NCI-H82 (cell line): Measurements from ENCODE around the gene FBXO15.

Experiments used
- DNase-seq: peaks from one replicate; lab custom pipeline; 2025; lab: John Stamatoyannopoulos, UW

The FBXO15 gene

DNA sequence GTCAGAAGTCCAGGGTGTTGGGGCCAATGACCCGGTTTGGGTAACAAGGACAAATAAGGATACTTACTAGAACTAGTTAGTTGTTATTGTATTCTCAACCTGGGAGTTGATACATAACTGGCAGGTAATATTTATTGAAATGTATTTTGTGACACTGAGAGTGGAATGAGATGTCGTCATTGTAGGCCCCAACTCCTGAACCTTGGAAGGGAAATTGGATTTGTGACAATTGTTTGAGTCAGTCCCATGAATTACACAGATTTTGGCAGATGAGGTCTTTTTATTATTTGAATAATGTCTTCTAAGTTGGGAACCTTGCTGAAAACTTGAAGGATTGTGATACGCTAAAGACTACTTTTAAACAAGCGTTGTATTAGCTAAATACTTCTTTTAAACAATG, 5.7 kb upstream of the FBXO15 start:
- DNase-seq = no peak

DNA sequence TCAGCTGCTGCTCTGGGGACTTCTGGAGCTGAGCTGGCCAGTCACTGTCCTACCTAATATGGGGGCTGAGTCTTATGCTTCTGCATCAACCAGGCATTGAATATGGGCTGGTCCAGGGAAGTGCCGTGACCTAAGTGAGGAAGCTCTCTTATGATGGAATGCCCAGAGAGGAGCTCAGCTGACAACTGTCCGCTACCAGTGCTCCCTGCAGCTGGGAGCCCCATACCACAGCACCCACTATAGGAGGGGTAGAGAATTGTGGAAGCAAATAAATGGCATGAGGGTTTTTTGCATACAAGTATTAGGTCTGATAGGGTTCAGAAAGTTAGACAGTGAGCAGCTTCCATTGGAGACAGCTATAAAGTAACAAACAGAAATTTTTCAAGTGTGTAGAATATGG, 5.2 kb upstream of the FBXO15 start:
- no peak for DNase-seq

DNA sequence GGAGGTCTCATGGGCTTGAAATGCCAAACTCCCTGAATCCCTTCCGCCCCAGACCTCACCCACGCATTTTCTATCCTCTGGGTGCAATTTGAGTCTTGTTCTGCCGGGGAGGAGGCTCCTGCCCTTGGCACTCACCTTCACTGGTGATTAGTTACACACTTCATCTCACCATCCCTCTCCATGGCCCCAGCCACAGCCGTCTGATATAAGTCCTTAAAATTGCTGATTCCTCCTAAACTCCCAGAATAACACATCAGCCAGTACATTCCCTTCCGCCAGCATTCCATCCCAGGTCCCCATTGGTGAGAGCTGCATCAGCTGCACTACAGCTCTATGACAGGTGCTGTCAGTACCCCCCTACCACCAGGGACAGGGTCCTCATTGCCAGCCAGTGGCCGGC, 4.6 kb upstream of the FBXO15 start:
- DNase-seq = no peak

DNA sequence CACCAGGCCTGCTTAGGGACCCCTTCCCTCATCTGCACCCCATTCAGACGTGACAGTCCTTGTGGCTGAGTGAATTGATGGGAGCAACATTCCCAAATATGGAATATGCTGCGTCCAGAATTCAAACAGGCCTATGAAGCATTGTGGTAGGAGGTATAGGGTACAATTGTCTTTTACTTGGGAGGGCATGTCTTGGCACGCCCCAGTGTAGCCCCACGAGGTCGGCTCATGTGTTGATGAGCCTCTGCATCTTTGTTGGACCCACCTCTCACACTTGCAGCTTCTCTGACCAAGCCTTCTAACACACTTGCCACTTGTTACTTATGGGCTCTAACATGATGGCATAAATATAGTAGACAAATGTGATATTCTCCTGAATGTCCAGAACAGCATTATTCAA, 2.2 kb upstream of the FBXO15 start:
- DNase-seq = no peak

DNA sequence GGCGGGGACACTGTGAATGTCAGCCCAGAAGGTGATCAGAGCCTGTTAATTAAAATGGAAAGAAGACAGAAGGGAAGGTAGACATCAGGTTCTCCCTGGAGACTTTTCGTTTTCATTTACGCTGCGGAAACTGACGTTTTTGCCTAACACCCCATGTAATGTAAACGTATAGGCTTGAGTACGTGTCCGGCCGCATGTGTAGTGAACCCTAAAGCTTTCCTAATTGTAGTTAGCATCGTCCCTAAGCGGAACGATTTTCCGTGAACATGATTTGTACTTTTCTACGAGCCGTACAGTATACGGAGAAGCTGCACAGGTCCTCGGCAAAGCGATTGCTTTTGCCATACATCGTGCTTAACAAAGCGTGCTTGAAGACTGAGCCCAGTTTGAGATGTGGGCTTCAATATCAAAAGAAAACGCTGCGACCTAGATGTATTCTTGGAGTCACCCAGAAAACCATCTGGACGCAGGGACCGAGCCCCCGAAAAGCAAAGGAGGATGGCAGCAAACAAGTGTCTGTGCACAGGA, 973 bp upstream of the FBXO15 start:
- no peak for DNase-seq

DNA sequence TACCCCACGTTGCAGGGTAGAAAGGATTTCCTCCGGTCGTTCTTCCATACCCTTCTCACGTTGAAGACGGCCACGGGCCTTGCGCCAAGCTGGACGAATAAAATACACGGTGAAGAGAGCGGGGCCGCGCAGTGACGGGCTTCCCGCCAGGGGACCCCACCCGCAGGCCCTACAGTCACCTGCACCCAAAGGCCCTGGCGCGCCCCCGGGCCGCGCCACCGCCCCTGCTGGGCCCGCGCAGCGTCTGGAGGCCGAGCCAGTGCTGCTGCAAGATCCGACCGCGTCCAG, 199 bp downstream of the FBXO15 start:
- DNase-seq = no peak

DNA sequence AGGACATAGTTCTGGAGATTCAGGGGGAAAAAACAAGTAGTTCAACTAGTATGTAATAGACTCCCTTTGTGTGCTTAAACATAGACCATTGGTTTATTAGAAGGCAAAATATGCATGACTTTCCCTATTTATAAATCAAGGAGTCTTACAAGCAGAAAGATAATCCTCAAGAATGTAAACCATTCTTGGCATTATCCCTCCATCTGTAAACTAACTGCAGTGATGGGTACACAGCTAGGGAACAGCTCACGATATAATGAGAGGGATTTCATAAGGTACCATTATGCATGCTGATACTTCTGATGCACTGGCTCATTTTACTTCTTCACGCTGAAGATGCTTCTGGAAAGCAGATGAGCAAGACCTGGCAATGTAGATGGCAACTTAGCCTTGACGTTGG, 878 bp downstream of the FBXO15 start:
- no peak for DNase-seq

DNA sequence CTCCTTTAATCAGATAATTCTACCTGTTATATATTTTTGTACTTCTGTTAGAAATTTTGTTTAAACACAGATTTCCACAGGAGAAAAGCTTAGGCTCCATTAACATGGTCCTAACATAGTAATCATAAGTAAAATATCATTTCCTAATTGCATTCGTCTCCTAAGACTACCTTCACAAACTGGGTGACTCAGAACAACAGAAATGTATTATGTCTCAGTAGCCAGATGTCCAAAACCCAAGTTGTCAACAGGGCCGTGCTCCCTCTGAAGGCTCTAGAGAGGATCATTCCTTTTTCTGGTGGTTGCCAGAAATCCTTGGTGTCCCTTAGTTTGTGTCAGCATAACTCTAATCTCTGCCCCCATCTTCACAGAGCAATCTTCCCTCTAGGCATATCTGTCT, 5.4 kb downstream of the FBXO15 start:
- no peak for DNase-seq

DNA sequence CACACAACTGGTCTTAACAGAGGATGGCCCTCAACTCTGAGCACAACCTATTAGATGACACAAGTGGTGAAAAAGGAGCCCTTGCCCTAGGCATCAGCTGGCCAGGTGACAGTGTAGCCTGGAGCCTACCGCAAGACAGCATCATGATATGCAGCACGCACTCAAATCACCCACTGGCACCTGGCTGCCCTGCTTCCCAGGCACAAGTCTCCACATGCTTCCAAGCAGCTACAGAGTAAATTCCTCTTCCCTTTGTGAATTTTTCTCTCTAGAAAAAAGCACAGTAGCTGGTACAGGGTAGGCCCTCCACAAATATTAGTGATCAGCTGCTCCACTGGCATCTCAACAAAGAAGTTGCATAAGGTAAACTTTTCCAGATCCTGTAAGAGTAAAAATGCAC, 6.0 kb downstream of the FBXO15 start:
- DNase-seq = no peak

DNA sequence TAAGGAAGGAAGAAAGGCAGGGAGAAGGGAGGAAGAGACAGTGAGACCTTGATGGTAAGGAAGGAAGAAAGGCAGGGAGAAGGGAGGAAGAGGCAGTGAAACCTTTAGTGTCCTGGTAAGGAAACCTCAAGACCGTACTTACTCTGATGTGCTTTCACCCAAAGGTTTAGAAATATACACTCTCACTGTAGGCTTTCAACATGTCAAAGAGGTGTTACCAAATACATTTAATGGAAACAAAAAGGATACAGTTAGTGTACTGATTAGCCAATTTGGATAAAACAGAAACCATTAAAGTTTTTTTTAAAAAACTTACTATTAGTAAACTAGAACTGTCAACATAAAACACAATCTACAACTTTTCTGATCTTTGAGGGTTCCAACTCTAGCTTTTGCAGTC, 7.1 kb downstream of the FBXO15 start:
- no peak for DNase-seq

DNA sequence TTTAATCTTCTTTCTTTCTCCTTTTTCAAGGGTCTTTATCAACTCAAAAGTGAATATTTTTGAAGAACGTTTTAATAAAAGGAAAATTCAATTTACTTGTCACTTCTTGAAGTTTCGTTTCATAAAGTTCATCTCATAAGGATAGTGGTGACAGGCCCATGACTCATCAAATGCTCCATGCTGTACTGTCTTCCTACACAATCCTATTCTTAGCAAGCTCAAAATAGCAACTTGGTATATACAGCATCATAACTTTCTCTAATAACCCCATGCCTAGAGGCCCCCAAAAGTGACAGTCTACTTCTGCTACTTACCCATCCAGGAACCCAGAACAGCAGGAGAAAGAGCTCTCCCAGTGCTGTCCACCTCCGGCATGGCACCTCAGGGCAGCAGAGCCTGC, 7.7 kb downstream of the FBXO15 start:
- no peak for DNase-seq

DNA sequence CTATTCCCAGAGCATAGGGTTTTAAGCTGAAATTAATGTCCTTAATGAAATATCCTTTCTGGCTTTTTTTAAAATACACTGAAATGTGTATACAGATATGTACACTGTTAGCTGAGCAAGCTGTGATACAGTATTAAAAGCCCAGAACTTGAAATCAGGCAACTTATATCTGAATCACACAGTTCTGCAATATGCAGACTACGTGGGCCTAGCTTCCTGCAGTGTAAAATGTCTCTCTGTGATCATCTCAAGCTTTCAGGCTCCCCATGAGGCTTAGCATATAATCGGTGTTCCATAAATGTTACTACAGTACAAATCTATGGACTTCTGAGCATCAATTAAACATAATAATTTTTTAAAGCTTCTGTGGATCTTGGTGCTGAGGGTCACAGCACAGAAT, 8.2 kb downstream of the FBXO15 start:
- no peak for DNase-seq

DNA sequence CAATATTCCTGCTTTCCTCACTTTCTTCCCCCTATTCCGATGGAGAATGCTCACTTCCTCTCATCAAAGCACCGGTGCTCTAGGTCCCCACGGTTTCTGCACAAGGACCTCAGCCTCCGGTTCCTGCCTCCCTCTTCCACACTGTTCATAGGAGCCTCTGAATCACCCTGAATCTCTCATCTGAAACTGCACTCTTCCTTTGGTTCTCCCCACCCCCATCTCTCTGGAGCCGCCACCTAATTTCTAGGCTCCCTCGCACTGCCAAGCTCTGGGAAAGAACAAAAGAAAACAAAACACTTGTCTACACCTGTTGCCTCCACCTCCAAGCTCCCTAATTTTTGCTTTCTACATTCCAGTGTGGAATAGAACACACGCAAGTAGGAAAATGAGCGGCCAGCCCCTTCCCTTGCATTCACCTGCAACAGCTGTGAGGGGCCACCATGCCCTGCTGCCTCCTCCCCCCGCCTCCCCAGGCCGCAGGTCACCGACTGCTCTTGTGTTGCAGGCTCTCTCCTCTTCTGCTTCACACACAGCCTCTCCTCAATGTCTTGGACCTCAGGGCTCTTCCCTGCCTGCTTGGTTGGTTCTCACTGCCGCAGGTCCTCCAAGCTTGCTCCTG, 9.6 kb downstream of the FBXO15 start:
- no peak for DNase-seq

DNA sequence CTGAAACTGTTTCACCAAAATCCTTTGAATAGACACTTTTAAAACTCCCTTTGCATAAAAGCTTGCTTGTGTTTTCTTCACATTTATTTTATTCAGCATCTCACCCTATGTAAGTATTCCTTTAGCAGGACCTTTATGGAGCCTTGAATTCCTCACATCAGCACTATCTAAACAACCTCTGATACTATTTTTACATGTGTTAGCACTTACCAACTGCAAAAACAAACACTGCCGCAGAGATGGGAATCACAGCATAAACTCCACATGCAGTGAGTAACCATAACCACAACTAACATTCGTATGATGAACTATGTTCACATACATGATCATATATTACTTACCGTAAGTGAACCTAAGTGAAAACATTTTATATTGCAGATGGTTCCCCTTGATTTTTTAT, 15.4 kb downstream of the FBXO15 start:
- DNase-seq = no peak

DNA sequence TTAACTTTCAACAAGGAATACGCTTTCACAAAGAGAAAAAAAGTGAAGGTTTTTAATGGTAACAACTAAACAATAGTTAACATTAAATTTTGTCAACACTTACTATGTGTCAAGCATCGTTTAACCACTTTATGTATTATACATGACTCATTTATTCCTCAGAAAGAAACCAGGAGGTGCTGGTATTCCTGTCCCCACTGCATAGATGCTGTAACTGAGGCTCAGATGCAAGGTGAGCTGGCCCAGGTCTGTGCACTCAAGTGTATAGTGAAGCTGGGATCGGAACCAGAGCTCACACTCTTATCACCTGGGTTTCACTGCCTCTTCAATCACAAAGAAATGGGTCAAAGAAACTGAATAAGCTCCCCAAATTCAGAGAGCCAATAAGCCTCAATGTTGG, 16.5 kb downstream of the FBXO15 start:
- DNase-seq = no peak

DNA sequence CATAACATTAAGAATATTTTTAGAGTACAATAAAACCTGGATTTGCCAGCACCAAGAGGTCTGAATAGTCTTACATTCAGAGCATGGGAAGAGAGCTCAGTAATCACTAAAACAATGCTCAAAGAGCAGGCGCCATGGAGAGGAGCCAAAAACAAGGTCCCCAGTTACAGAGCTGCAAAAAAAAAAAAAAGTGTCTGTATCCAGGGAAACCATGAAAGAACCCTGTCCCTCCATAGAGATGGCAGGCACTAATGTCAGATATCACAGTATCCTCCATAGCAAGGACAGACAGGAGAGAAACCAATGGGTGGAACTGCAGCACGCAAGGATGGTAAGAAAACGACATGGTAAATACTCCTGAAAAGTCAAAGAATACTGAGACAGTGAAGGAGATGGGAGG, 19.5 kb downstream of the FBXO15 start:
- no peak for DNase-seq

DNA sequence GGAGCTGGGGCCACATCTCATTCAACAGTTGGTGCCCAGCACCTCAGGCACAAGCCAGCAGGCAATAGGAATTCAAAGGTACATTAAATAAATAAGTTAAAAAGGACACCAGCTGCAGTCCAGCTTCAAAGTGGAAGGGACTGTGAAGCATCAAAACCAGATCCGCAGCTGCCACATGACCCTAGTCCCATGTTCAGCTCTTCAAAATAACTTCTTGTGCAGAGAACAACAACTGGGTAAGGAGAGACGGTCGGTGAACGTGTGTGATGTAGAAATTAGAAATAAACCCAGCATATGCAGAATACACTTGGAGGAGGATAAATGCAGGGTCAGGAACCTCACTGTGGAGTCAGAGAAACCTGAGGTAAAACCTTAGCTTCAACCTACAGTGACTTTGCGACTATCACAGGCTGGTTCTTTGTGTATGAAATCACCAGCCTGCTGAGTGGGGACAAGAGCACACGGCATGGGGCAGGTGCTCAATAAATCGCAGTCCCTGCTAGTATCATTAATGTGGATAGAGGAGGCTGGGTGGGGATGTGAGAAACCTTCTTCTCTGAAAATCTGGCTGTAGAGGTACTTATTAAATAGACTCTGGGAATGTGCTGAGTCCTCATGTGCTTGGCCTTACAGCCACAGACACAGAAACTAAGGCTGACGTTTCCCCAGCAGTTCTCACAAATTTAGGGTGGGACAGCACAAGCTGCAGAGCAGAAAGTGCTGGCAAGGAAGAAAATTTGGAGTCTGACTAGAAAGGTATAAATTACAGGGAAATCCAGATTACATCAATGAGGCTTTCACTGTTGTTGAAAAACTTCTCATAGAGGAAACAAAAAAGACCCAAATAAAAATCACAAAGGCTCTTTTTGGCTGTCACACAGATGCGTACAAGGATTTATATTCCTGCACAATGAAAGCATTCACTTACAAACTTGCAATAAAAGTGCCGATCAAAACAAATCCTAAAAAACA, 20.7 kb downstream of the FBXO15 start:
- DNase-seq = no peak

DNA sequence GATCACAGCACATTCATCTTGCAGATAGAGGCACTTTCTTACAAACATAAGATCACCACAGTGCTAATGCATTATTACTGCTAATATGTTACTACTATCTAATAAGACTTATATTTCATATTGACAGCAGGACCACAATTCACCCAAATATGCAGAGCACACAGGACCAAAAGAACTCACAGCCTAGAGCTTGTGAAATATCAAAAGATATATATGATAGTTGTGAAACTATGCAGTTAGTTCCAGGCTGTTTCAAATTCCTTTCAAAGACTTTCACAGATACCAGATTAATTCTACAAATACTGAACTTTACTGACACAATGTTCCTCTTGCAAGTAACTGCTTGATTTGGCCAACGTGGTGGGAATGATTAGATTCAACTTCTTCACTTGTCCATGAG, 23.0 kb downstream of the FBXO15 start:
- no peak for DNase-seq

DNA sequence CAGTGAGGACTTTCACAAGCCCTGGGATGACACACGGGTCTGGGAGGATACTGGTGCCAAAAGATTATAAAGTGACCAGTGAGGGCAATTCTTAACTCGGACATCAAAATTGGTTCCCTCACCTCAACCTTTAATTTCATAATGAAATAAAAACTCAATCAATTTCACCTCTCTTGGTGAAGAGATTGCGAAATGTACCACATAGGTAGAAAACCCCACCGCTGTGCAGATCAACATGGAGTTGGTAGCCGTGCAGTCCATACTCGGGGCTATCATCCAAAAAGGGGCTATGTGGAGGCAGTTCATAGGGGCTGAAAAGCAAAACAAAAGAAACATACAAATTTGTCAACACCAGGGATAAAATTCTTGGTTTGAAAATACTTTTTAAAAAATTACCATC, 24.4 kb downstream of the FBXO15 start:
- DNase-seq = no peak

DNA sequence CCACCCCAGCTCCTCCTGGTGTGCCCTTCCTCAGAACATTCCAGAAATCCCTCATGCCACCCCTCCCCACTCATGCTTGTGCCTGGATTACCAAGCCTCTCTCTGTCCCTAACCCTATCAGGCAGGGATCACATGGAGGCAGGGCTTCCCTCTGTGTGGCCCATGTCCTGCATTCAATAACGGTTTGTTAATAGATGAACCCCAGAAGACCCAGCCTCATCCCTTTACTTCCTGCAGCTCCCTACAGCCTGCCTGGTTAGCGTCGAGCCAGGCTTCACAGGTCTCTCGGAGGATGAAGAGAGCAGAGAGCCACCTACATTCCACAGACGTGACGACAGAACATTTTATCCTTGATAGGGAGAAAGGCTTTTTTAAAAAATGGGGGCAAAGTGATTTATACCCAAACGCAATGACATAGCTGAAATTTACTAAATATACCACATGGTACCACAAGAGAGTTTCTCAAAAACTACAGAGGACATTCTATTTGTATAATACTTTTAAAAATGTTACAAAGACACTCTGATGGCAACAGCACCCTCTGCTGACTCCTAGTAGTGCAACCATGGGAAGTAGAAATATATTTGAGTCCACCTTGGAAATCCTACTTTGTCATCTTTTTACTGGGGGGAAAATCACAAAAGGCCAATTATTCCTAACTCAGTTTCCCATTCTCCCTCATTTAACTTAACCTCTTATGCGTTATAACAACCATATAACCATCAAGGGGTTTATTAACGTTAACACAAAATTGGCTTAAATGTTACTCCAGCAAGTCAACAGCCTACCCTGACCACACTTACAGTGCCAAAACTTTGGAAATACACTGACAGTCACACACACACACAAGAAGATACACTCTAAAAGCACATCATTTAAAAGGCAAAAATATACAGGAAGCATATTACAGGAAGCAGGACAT, 30.7 kb downstream of the FBXO15 start:
- DNase-seq = peak; percentile 28

DNA sequence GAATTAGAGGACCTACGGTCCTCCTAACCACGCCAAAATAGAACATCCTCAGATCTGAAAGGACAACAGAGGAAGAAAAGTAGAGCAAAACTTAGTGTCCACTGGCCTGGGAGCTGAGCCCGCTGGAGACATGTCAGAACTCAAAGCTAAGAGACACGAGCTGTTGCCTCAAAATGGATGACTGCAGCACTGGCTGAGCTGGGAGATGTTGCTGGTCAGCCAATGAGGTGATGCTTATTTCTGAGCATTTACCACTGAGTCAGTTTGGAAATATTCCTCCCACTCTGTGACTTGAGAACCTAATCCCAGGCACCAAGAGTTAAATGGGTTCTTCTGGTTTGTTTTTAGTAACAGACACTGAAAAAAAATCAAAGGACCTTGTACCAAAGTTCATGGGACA, 32.6 kb downstream of the FBXO15 start:
- DNase-seq = no peak

DNA sequence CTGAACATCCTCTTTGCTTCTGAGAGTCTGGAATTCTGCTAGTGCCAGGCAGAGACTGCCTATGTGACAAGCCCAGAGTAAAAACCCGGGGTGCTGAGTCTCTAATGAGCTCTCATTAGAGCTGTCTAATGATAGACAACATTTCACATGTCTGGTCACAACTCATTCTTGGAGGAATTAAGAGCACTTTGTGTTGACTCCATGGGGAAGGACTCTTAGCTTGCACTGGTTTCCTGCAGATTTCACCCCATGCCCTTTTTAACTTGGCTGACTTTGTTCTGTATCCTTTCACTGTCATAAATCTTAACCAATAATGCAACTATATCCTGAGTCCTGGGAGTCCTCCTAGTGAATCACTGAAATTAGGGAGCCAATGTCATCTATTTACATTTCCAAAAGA, 33.5 kb downstream of the FBXO15 start:
- DNase-seq = no peak

DNA sequence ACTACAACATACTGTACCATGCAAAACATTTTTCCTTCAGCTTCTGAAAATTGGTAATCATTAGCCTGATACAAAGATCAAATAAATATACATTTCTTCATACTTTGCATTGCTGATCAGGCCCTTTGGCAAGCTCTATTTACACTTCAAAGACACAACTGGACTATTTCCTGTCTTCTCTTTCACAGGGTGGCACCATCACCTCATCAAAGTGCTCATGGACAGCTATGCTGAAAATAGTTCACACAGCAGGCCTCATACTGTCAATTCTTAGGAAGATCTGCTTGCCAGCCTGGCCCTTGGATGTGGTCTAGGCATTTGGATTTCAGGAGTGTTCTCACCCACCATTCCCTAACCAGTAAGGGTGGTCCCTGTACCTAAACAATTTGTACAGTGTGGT, 33.9 kb downstream of the FBXO15 start:
- no peak for DNase-seq
